CD14-positive monocyte (primary cell): Measurements from ENCODE around the gene DHRS7B. TPM values are rescaled to one million over a fixed set of nuclear protein-coding genes. Genes with fewer than 3 reads are reported as not detected.
A peak's percentile ranks its signal among the peaks of the same experiment; 100 is the strongest.

Experiments
- DNase-seq, 3 donors: peaks; one replicate each; pipeline ENCODE4 v3.0.0-alpha.2; 2011 to 2022
- H2AFZ ChIP-seq: 2 replicates; pipeline ENCODE4 v1.6.0; 2012; ENCODE audit warnings: mild to moderate bottlenecking, low read depth, low read length, inconsistent platforms; ENCODE audit not compliant: insufficient read depth, poor library complexity, severe bottlenecking
- H3K27ac ChIP-seq, 2 donors: 1 replicate in 1 of 2; 2 replicates in 1 of 2; pipeline ENCODE4 v1.5.1; 2012 to 2013; ENCODE audit warnings: low read length in 2 of 2, control low read depth in 1 of 2, inconsistent platforms in 1 of 2, low read depth in 1 of 2, mild to moderate bottlenecking in 1 of 2
- H3K27me3 ChIP-seq, 2 donors: one replicate each; pipeline versions ENCODE4 v1.6.0 to v1.6.1; 2011 to 2013; ENCODE audit warnings: low read length in 2 of 2; ENCODE audit not compliant: control insufficient read depth in 2 of 2, insufficient read depth in 2 of 2
- H3K36me3 ChIP-seq, 2 donors: replicated peaks in 1 of 2; 1 replicate in 1 of 2; 2 replicates in 1 of 2; pipeline versions ENCODE4 v1.5.1 to v1.6.1; 2012 to 2013; ENCODE audit warnings: low read length in 2 of 2, control low read depth in 1 of 2, inconsistent platforms in 1 of 2, mild to moderate bottlenecking in 1 of 2; ENCODE audit not compliant: insufficient read depth in 2 of 2, control insufficient read depth in 1 of 2
- H3K4me1 ChIP-seq, 2 donors: 1 replicate in 1 of 2; 2 replicates in 1 of 2; pipeline versions ENCODE4 v1.5.1 to v1.6.1; 2012 to 2013; ENCODE audit warnings: low read length in 2 of 2, control low read depth in 1 of 2, inconsistent platforms in 1 of 2, mild to moderate bottlenecking in 1 of 2, moderate library complexity in 1 of 2; ENCODE audit not compliant: insufficient read depth in 2 of 2, control insufficient read depth in 1 of 2
- H3K4me2 ChIP-seq: replicated peaks from 2 replicates; pipeline ENCODE3; 2012; ENCODE audit warnings: low read length, moderate library complexity, mild to moderate bottlenecking; ENCODE audit not compliant: poor library complexity, severe bottlenecking; ENCODE audit errors: extremely low read depth
- H3K4me3 ChIP-seq, 3 experiments: fragments of 200-600 bp in 1 of 3; sonication (generic) in 1 of 3; replicated peaks in 1 of 3; 1 replicate in 2 of 3; 2 replicates in 1 of 3; pipeline ENCODE4 v1.5.1; 2011 to 2013; ENCODE audit warnings: low read length in 3 of 3, mild to moderate bottlenecking in 3 of 3, control low read depth in 2 of 3, low read depth in 2 of 3, inconsistent platforms in 1 of 3, moderate library complexity in 1 of 3
- H3K79me2 ChIP-seq: 2 replicates; pipeline ENCODE4 v1.6.0; 2012; ENCODE audit warnings: mild to moderate bottlenecking, control low read depth, inconsistent platforms, low read length, moderate library complexity; ENCODE audit not compliant: insufficient read depth
- H3K9ac ChIP-seq: 2 replicates; pipeline ENCODE4 v1.6.0; 2017; ENCODE audit warnings: low read length, mild to moderate bottlenecking; ENCODE audit not compliant: insufficient read depth, poor library complexity, severe bottlenecking
- H3K9me3 ChIP-seq, 2 donors: replicated peaks in 1 of 2; 1 replicate in 1 of 2; 2 replicates in 1 of 2; pipeline versions ENCODE4 v1.5.1 to v1.6.1; 2012 to 2013; ENCODE audit warnings: low read length in 2 of 2, control low read depth in 1 of 2; ENCODE audit not compliant: control insufficient read depth in 1 of 2, insufficient read depth in 1 of 2
- H4K20me1 ChIP-seq: 2 replicates; pipeline ENCODE4 v1.6.0; 2012; ENCODE audit warnings: mild to moderate bottlenecking, low read length, control low read depth, moderate library complexity; ENCODE audit not compliant: insufficient read depth
- H3K27ac Mint-ChIP-seq, 7 donors: one replicate each; pipeline ENCODE4 v1.8.0; 2020; ENCODE audit warnings: mild to moderate bottlenecking in 7 of 7, mixed read lengths in 7 of 7, moderate library complexity in 6 of 7, inconsistent platforms in 2 of 7
- H3K27me3 Mint-ChIP-seq, 3 donors: one replicate each; pipeline ENCODE4 v1.8.0; 2021 to 2022; ENCODE audit warnings: low read depth in 3 of 3, mild to moderate bottlenecking in 3 of 3, mixed read lengths in 3 of 3, moderate library complexity in 3 of 3, inconsistent platforms in 1 of 3
- H3K36me3 Mint-ChIP-seq, 2 donors: one replicate each; pipeline ENCODE4 v1.8.0; 2020; ENCODE audit warnings: mixed read lengths in 2 of 2, inconsistent platforms in 1 of 2, mild to moderate bottlenecking in 1 of 2
- H3K4me1 Mint-ChIP-seq: one replicate; pipeline ENCODE4 v1.8.0; 2020; ENCODE audit warnings: mild to moderate bottlenecking, mixed read lengths
- H3K4me3 Mint-ChIP-seq, 2 donors: one replicate each; pipeline ENCODE4 v1.8.0; 2020; ENCODE audit warnings: mild to moderate bottlenecking in 2 of 2, mixed read lengths in 2 of 2, moderate library complexity in 1 of 2
- H3K9me3 Mint-ChIP-seq, 7 donors: one replicate each; pipeline ENCODE4 v1.8.0; 2020 to 2022; ENCODE audit warnings: mixed read lengths in 7 of 7, mild to moderate bottlenecking in 6 of 7, moderate library complexity in 6 of 7, inconsistent platforms in 2 of 7
- CTCF ChIP-seq: fragments of 200-600 bp; IDR thresholded peaks from one replicate; pipeline ENCODE4 v1.8.0; 2022; ENCODE audit warnings: antibody characterized with exemption, mild to moderate bottlenecking
- WGBS: methylation state at CpG from one replicate; pipeline ENCODE4 v1.1.5; 2013; ENCODE audit warnings: missing lambda C conversion rate; ENCODE audit not compliant: insufficient coverage; 5-methylcytosine and 5-hydroxymethylcytosine counted together
- intact Hi-C, 2 donors: fragments of 100-400 bp; cut with micrococcal nuclease; formaldehyde crosslinking; loops; one replicate each; pipeline versions ENCODE4 v1.15.0 to v1.15.1; 2023
- polyA plus RNA-seq, 3 donors: library from polyadenylated mRNA; depleted of rRNA in 1 of 3; unstranded in 2 of 3; stranded (reverse) in 1 of 3; fragments of 300-500 nt in 2 of 3; fragments of >200 nt in 1 of 3; fragmentation: Illumina TruSeq in 2 of 3; gene quantifications; 1 replicate in 2 of 3; 2 replicates in 1 of 3; pipeline ENCODE4 v1.2.3, GENCODE V29; 2012 to 2021

DHRS7B gene
- polyA plus RNA-seq, 3 donors = 23.2 to 37.8 (median 33.9) TPM

GRCh38 chr17:21214015-21214776, 87.4 kb downstream of the DHRS7B start, which contains the start of gene TMEM11:
Gene TMEM11 (minus strand): TSS chr17:21214161. CDS start chr17:21214152, 9 bp downstream.
- intact Hi-C loops = loop anchor here (5.0 kb wide), 4 partner anchors 38 to 172 kb away; partner anchors contain the start of genes NATD1 (in 2 of the 2), DHRS7B (in 1 of the 2) and USP22 (in 1 of the 2)
- H3K9ac ChIP-seq = peak within 1 kb of the TSS; percentile 95
- H3K79me2 ChIP-seq = peaks cover 97% of the 10 kb centered on the region
- WGBS = 0% methylated on average over 72 of the region's 76 CpGs
- H3K27ac ChIP-seq = peak within 1 kb of the TSS; percentile 93
- H3K36me3 Mint-ChIP-seq = peaks cover 15 to 30% of the 10 kb centered on the region in 2 donors
- H2AFZ ChIP-seq = peak within 1 kb of the TSS; percentile 86
- no peaks in the 10 kb centered on the region for H3K9me3 ChIP-seq
- peak within 1 kb of the TSS; percentile 88 for H3K4me2 ChIP-seq
- H3K4me3 Mint-ChIP-seq = peak within 1 kb of the TSS; percentile 87 to 97
- H3K36me3 ChIP-seq = peaks cover 12 to 20% of the 10 kb centered on the region in 2 donors
- DNase-seq = peak; percentile 94 to 95 (median 95)
- peaks cover 69% of the 10 kb centered on the region for H3K4me1 Mint-ChIP-seq
- peak; percentile 20 for TF ChIP-seq CTCF
- peak within 1 kb of the TSS; percentile 81 to 95 (median 93) for H3K4me3 ChIP-seq
- no peaks in the 10 kb centered on the region for H3K27me3 Mint-ChIP-seq
- H3K4me1 ChIP-seq = peaks cover 56 to 72% of the 10 kb centered on the region in 2 donors
- H3K27ac Mint-ChIP-seq = peak within 1 kb of the TSS; percentile 90 to 98 (median 97)
- H3K27me3 ChIP-seq = no peaks in the 10 kb centered on the region
- H4K20me1 ChIP-seq = peaks cover 47% of the 10 kb centered on the region
- H3K9me3 Mint-ChIP-seq = peaks cover 0 to 2% (median 0%) of the 10 kb centered on the region in 7 donors

GRCh38 chr17:21214777-21215541, 88.2 kb downstream of the DHRS7B start:
- H3K27me3 Mint-ChIP-seq = no peaks in the 10 kb centered on the region
- intact Hi-C loops = loop anchor here (5.0 kb wide), 4 partner anchors 37 to 173 kb away; partner anchors contain the start of genes DHRS7B (in 2 of the 2), NATD1 (in 2 of the 2) and USP22 (in 1 of the 2)

More at GRCh38 chr17:21214777-21215541, 88.2 kb downstream of the DHRS7B start:
- peak overlapping the region; percentile 95 for H3K9ac ChIP-seq
- H3K4me1 ChIP-seq = peaks cover 56 to 76% of the 10 kb centered on the region in 2 donors
- H3K4me3 ChIP-seq = peak overlapping the region; percentile 81 to 95 (median 93)
- Mint-ChIP-seq H3K4me3 (peak overlapping the region; percentile 87 to 97), H3K4me1 (peaks cover 76% of the 10 kb centered on the region), H3K27ac (peak overlapping the region; percentile 87 to 97 (median 90)), H3K9me3 (peaks cover 0 to 2% (median 0%) of the 10 kb centered on the region in 7 donors), H3K36me3 (peaks cover 10 to 22% of the 10 kb centered on the region in 2 donors)
- 2% methylated on average over 22 of the region's 23 CpGs for WGBS
- peak overlapping the region; percentile 86 for H2AFZ ChIP-seq
- H3K9me3 ChIP-seq = no peaks in the 10 kb centered on the region
- peaks cover 6 to 13% of the 10 kb centered on the region in 2 donors for H3K36me3 ChIP-seq
- H3K27ac ChIP-seq = peak overlapping the region; percentile 93
- H3K4me2 ChIP-seq = peak overlapping the region; percentile 88
- peaks cover 40% of the 10 kb centered on the region for H4K20me1 ChIP-seq
- H3K79me2 ChIP-seq = peaks cover 92% of the 10 kb centered on the region
- DNase-seq = peak in 1 of 3 donors; percentile 7
- TF ChIP-seq CTCF = no peak
- no peaks in the 10 kb centered on the region for H3K27me3 ChIP-seq
